Epithelial cell of proximal tubule (primary cell): ENCODE results near the gene MYO15A. TPM values are rescaled to one million over a fixed set of nuclear protein-coding genes. Genes with fewer than 3 reads are reported as not detected.

Experiments
- DNase-seq: peaks from one replicate; pipeline ENCODE4 v3.0.0-alpha.2; 2011; ENCODE audit warnings: low read depth
- H3K4me3 ChIP-seq: 2 replicates; pipeline ENCODE4 v1.5.1; 2011; ENCODE audit warnings: low read depth, mild to moderate bottlenecking, low read length
- total RNA-seq: library from RNA; depleted of rRNA; stranded (reverse); fragments of >200 nt; gene quantifications from 2 replicates; pipeline ENCODE4 v1.2.3, GENCODE V29; 2015
- TF ChIP-seq, protein P1 (sequence below): conservative IDR thresholded peaks from 2 replicates; pipeline ENCODE4 v1.5.1; 2012; ENCODE audit warnings: low read depth, mild to moderate bottlenecking, low read length

MYO15A gene
- total RNA-seq, 1 donor from 2014 or later: 0.17 TPM

DNA sequence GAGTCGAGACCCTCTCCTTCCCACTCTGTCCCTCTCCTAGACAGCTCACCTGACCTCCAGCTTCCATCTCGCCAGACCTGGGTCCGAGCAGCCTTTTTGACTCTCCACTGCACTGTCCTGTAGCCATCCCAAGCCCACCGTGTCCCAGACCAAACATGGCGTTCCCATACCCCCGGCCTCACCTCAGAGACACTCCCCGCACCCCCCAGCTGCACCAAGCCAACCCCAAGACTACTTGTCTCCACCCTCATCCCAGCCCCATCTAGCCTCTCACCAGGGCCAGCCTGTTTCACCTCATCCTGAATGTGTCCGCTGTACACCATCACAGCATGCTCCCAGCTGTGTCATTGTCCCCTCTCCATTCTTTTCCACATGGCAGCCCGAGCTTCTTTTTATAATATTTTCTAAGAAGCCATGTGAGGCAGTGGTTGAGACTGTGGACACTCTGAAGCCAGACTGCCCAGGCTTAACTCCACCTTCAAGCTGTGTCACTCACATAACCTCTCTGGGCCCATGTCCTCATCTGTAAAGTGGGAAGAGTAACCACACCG lies 1.5 kb downstream of the MYO15A start:
- no peak for DNase-seq
- no peak overlapping the region for H3K4me3 ChIP-seq
- TF ChIP-seq, protein P1, sequence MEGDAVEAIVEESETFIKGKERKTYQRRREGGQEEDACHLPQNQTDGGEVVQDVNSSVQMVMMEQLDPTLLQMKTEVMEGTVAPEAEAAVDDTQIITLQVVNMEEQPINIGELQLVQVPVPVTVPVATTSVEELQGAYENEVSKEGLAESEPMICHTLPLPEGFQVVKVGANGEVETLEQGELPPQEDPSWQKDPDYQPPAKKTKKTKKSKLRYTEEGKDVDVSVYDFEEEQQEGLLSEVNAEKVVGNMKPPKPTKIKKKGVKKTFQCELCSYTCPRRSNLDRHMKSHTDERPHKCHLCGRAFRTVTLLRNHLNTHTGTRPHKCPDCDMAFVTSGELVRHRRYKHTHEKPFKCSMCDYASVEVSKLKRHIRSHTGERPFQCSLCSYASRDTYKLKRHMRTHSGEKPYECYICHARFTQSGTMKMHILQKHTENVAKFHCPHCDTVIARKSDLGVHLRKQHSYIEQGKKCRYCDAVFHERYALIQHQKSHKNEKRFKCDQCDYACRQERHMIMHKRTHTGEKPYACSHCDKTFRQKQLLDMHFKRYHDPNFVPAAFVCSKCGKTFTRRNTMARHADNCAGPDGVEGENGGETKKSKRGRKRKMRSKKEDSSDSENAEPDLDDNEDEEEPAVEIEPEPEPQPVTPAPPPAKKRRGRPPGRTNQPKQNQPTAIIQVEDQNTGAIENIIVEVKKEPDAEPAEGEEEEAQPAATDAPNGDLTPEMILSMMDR: no peak

DNA sequence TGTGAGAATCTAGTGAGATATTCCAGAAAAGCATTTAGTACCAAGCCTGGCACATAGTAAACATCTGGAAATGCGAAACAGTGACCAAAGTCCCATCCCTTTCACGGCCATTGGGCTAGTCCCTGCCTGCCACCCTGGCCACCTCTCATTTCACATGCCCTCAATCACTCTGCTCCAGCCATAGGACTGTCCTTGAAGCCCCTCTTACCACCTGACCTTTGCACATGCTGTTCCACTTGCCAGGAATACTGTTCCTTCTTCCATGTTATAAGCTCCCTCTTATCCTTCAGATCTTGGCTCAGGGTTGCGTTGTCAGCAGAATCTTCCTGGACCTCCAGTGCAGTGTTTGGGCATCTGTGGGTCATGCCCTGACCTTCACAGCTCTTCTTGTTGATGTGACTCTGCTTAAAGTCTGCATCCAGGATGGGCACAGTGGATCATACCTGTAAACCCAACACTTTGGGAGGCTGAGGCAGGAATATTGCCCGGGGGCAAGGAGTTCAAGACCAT lies 2.1 kb downstream of the MYO15A start:
- no peak overlapping the region for H3K4me3 ChIP-seq
- TF ChIP-seq, protein P1: no peak
- DNase-seq: no peak

DNA sequence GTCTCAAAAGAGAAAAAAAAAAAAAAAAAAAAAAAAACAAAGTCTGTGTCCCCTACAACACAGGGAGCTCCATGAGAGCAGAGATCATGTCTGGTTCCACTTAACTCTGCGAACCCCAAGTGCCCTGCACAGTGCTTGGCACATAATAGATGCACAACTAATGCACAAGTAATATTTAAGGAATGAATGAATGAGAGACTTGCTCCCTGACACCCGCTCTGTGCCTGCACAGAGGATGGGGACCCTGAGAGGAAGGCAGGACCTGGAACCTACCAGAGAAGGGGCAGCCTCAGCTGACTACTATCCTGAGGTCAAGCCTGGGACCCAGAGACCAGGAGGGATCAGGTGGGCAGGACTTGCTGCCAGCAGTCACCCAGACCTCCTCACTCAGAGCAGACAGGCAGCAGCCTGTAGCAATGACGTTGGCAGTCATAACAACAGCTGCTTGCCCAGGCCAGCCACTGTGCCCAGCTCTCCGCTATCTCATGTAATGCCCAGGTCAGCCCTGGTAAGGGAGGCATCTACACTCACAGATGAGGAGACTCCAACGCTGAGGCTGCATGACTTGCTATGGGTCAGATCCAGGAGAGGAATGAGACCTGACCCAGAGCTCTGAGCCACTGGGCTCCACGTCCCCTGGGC lies 2.9 kb downstream of the MYO15A start:
- no peak overlapping the region for H3K4me3 ChIP-seq
- DNase-seq: no peak
- TF ChIP-seq, protein P1: no peak

DNA sequence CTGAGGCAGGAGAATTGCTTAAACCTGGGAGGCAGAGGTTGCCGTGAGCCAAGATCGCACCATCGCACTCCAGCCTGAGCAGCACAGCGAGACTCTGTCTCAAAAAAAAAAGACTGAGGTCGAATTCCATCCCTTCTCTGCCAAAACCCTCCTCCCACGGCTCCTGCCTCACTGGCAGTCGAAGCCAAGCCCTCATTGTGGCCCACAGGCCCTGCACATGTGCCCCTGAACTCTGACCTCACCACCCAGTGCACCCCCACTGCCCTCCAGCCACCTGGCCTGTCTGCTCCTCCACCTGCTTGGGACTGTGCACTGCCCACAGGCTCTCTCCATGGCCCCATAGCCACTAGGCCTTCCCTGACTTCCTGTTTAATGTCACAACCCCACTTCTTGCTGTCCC lies 7.0 kb downstream of the MYO15A start:
- DNase-seq: no peak
- no peak overlapping the region for H3K4me3 ChIP-seq
- TF ChIP-seq, protein P1: no peak

DNA sequence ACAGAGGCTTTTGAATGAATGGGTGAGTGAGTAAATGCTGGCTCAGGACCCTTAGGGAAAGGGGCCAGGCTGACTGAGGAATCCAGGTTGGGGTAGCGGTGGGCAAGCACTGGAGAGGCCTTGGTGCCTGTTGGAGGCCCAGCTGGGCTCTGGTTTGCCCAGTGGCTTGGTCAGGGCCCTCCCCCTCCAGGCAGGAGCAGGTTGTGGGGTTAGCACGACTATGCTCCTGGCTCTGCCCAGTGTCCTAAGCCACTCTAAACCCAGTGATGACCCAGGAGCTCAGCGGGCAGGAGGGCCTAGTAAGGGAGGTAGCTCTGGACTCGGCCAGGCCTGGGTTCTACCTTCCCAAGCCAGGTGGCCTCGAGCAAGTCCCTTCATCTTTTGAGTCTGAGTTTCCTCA lies 7.5 kb downstream of the MYO15A start:
- DNase-seq: no peak
- TF ChIP-seq, protein P1: no peak
- no peak overlapping the region for H3K4me3 ChIP-seq

DNA sequence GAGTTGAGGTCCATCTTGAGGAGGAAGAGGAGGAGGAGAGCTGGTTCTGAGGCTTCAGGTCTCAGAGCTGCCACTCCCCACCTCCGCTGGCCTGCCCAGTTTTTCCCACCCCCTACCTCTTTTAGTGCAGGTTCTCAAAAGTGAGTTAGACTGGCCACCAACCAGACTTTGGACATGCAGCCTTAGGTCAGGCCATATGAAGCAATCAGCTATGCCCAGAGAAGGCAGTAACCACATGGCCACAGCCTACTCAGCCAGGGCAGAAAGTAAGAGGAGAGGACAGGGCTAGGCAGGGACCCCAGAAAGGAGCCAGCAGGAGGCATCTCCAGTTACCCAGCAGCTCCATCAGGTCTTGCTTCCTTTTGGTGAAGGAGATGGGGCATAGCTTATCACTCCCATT lies 9.0 kb downstream of the MYO15A start:
- no peak for DNase-seq
- H3K4me3 ChIP-seq: no peak overlapping the region
- TF ChIP-seq, protein P1: no peak
